Naive thymus-derived CD8-positive, alpha-beta T cell (primary cell): ENCODE results near the gene LAPTM5. TPM values are rescaled to one million over a fixed set of nuclear protein-coding genes. Genes with fewer than 3 reads are reported as not detected.

ENCODE experiments used
- ATAC-seq, 2 donors: fragments of 150-1000 bp; cut with Tn5 transposase in 1 of 2; sonication (Bioruptor Pico), chemical (Tn5 transposase) in 1 of 2; 1 replicate in 1 of 2; 2 replicates in 1 of 2; pipeline ENCODE4 v1.10.0; 2021; ENCODE audit warnings: mild to moderate bottlenecking in 2 of 2, moderate library complexity in 2 of 2
- POLR2A ChIA-PET: fragments of 350-600 bp; sonication (Branson Sonifier 250); formaldehyde crosslinking; loops from one replicate; lab custom pipeline; 2021; ENCODE audit warnings: antibody characterized with exemption; lab: Charles Lee
- DNase-seq, 10 donors: peaks; one replicate each; pipeline versions ENCODE4 v3.0.0 to v3.0.0-alpha.2; 2020 to 2022
- H3K27ac Mint-ChIP-seq, 10 donors: one replicate each; pipeline ENCODE4 v1.8.0; 2020 to 2022; ENCODE audit warnings: mild to moderate bottlenecking in 10 of 10, mixed read lengths in 10 of 10, moderate library complexity in 4 of 10, inconsistent platforms in 1 of 10
- H3K27me3 Mint-ChIP-seq, 5 donors: one replicate each; pipeline ENCODE4 v1.8.0; 2021 to 2022; ENCODE audit warnings: mixed read lengths in 5 of 5
- H3K36me3 Mint-ChIP-seq, 3 donors: one replicate each; pipeline ENCODE4 v1.8.0; 2020 to 2022; ENCODE audit warnings: mixed read lengths in 3 of 3, mild to moderate bottlenecking in 2 of 3, inconsistent platforms in 1 of 3
- H3K4me1 Mint-ChIP-seq, 4 donors: one replicate each; pipeline ENCODE4 v1.8.0; 2021 to 2022; ENCODE audit warnings: mixed read lengths in 4 of 4
- H3K4me3 Mint-ChIP-seq, 10 donors: one replicate each; pipeline ENCODE4 v1.8.0; 2020 to 2022; ENCODE audit warnings: mild to moderate bottlenecking in 10 of 10, mixed read lengths in 10 of 10, moderate library complexity in 6 of 10, inconsistent platforms in 1 of 10
- H3K9me3 Mint-ChIP-seq, 9 donors: one replicate each; pipeline ENCODE4 v1.8.0; 2020 to 2022; ENCODE audit warnings: mixed read lengths in 9 of 9, mild to moderate bottlenecking in 3 of 9, inconsistent platforms in 1 of 9, moderate library complexity in 1 of 9
- polyA plus RNA-seq, 3 donors: library from polyadenylated mRNA; unstranded; fragments of 300-500 nt; fragmentation: Illumina TruSeq; gene quantifications; one replicate each; pipeline ENCODE4 v1.2.3, GENCODE V29; 2021
- total RNA-seq, 8 experiments: library from RNA in 2 of 8; stranded (reverse) in 2 of 8; gene quantifications; one replicate each; pipeline ENCODE4 v1.2.3 and lab custom pipeline; 2021 to 2026

The LAPTM5 gene
- total and polyA plus RNA-seq, 5 experiments from 2014 or later: 534 to 602 (median 565) TPM

- peak; percentile 29 to 41 for ATAC-seq
- Mint-ChIP-seq H3K27me3 (no peaks in the 10 kb centered on the region), H3K36me3 (no peaks in the 10 kb centered on the region), H3K4me3 (peak overlapping the region in 8 of 10 donors; percentile 7 to 59 (median 21)), H3K4me1 (peaks cover 24 to 60% (median 57%) of the 10 kb centered on the region in 4 donors), H3K27ac (peak overlapping the region; percentile 55 to 93 (median 82)), H3K9me3 (no peaks in the 10 kb centered on the region)
- no peak for DNase-seq
- POLR2A ChIA-PET: interaction anchor here (30.9 kb wide), 1 partner anchor 28 kb away, joined by 1432 read pairs; the partner anchor contains the start of genes LAPTM5 and MATN1
These were observed 8.2 kb upstream of the LAPTM5 start for GRCh38 chr1:30765556-30766434.

DNA sequence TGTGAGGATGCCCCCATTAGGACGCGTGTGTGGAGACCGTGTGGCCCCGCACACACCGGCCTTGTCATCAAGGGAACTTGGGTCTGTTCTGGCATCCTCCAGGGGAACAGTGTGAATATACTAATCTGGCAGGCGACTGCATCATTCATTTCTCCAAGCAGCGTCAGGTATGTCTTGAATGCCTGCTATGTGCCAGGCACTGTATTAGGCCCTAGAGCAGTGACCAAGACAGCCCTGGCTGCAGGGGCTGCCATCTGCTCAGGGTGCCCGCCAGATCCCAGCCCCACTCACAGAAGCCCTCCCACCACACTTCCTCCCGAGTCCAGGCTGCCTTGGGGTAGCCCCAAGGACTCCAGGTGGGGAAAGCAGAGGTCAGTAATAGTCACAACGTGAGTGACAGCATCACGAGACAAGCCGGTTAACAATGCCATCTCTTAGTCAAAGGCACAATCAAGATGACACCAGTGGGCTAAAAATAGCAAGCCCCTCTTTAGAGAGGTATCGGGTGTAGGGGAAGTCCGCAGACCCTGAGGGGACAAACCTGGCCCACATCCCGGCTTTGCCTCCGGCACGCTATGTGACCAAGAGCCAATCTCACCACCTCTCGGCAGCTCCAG is 7.5 kb upstream of the LAPTM5 start:
- POLR2A ChIA-PET: interaction anchor here (30.9 kb wide), 1 partner anchor 27 kb away, joined by 1432 read pairs; the partner anchor contains the start of genes LAPTM5 and MATN1
- no peaks in the 10 kb centered on the region for H3K36me3 Mint-ChIP-seq
- no peaks in the 10 kb centered on the region for H3K27me3 Mint-ChIP-seq
- H3K27ac Mint-ChIP-seq: peak overlapping the region in 9 of 10 donors; percentile 55 to 89 (median 73)
- H3K9me3 Mint-ChIP-seq: no peaks in the 10 kb centered on the region
- peaks cover 28 to 67% (median 65%) of the 10 kb centered on the region in 4 donors for H3K4me1 Mint-ChIP-seq
- no peak overlapping the region for H3K4me3 Mint-ChIP-seq
- ATAC-seq (no peak), DNase-seq (no peak)

- H3K36me3 Mint-ChIP-seq: no peaks in the 10 kb centered on the region
- H3K9me3 Mint-ChIP-seq: no peaks in the 10 kb centered on the region
- DNase-seq (no peak), ATAC-seq (no peak)
- no peaks in the 10 kb centered on the region for H3K27me3 Mint-ChIP-seq
- POLR2A ChIA-PET: interaction anchor here (30.9 kb wide), 1 partner anchor 27 kb away, joined by 1432 read pairs; the partner anchor contains the start of genes LAPTM5 and MATN1
- H3K4me3 Mint-ChIP-seq: no peak overlapping the region
- H3K27ac Mint-ChIP-seq: peak overlapping the region in 6 of 10 donors; percentile 40 to 84 (median 60)
- peaks cover 34 to 71% (median 71%) of the 10 kb centered on the region in 4 donors for H3K4me1 Mint-ChIP-seq
These were observed 6.8 kb upstream of the LAPTM5 start for GRCh38 chr1:30764396-30764795.

DNA sequence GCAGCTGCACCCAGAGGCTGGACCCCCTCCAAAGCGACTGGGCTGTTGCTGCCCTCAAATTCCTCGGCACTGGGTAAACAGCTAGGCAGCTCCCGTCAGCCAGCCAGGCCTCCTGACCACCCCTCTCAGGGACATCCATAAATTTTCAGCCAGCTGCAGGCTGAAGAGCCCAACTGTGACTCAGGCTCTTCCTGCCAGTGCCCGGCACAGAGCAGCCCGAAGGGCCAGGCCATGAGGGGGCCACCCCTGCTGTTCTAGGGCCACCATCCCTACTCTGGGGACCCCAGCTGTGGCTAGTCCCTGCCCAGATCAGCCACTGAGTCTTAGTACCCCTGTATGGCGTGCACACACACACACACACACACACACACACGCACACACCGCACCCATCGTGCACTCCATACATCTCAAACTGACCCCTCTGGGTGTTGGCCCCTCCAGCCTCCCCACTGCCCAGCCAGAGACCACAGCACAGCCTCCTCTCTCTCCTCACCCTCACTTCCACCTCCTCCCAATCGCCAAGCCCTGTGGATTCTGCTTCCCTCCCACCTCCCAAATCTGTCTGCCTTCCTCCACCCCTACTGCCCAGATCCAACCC is 6.2 kb upstream of the LAPTM5 start:
- Mint-ChIP-seq H3K9me3 (no peaks in the 10 kb centered on the region), H3K36me3 (no peaks in the 10 kb centered on the region), H3K27me3 (no peaks in the 10 kb centered on the region), H3K4me1 (peaks cover 36 to 77% (median 74%) of the 10 kb centered on the region in 4 donors), H3K27ac (peak overlapping the region in 7 of 10 donors; percentile 7 to 99 (median 41)), H3K4me3 (no peak overlapping the region)
- POLR2A ChIA-PET: interaction anchor here (30.9 kb wide), 1 partner anchor 26 kb away, joined by 1432 read pairs; the partner anchor contains the start of genes LAPTM5 and MATN1
- ATAC-seq (no peak), DNase-seq (no peak)

GRCh38 chr1:30762930-30763650 is 5.5 kb upstream of the LAPTM5 start:
- Mint-ChIP-seq H3K27ac (peak overlapping the region; percentile 32 to 99 (median 82)), H3K36me3 (no peaks in the 10 kb centered on the region), H3K9me3 (no peaks in the 10 kb centered on the region), H3K4me3 (peak overlapping the region in 3 of 10 donors; percentile 12 to 92 (median 16)), H3K4me1 (peaks cover 42 to 83% (median 78%) of the 10 kb centered on the region in 4 donors), H3K27me3 (no peaks in the 10 kb centered on the region)
- ATAC-seq (no peak), DNase-seq (no peak)
- POLR2A ChIA-PET: interaction anchor here (30.9 kb wide), 1 partner anchor 25 kb away, joined by 1432 read pairs; the partner anchor contains the start of genes LAPTM5 and MATN1

DNA sequence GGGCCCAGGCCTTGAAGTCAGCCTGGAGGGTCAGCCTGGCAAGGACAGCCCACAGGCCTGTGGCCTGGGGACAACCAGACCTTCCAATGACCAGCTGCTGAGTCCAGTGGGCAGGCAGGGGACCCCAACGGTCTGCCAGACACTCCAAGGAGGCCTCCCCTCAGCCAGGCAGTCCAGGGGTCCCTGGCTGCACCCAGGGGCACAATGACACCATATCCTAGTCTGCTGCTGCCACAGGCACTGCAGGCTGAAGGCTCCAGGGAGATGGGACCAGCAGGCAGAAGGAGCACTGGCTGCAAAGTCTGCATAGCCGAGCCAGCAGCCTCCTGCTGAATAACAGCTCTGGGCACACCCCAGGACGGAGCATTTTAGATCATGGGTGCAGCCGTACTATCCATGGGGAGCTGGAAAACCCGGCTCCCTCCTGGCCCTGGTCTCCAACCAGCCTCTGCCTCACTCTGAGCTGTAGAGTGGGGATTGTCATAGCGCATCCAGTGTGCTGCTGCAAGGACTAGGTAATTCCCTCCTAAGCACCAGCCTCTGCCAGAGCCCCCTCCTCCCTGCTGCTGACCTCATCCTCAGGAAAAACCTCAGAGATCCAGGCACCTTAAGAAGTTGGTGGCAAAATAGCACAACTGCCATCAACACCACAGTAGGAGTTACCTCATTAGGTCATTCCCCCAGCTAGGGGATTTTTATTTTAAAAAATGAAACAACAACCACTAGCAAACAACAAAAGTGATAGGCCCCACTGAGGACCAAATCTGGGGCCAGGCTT is 4.8 kb upstream of the LAPTM5 start:
- peaks cover 44 to 87% (median 84%) of the 10 kb centered on the region in 4 donors for H3K4me1 Mint-ChIP-seq
- no peak for DNase-seq
- H3K27ac Mint-ChIP-seq: peak overlapping the region; percentile 50 to 99 (median 90)
- H3K27me3 Mint-ChIP-seq: no peaks in the 10 kb centered on the region
- POLR2A ChIA-PET: interaction anchor here (2.1 to 30.9 kb wide), 2 partner anchors 16 to 25 kb away, joined by 19 to 1432 read pairs; partner anchors contain the start of genes LAPTM5 and MATN1
- H3K4me3 Mint-ChIP-seq: peak overlapping the region in 6 of 10 donors; percentile 12 to 92 (median 28)
- ATAC-seq: no peak
- no peaks in the 10 kb centered on the region for H3K9me3 Mint-ChIP-seq
- H3K36me3 Mint-ChIP-seq: no peaks in the 10 kb centered on the region

GRCh38 chr1:30761381-30762151 is 4.0 kb upstream of the LAPTM5 start:
- no peaks in the 10 kb centered on the region for H3K27me3 Mint-ChIP-seq
- no peak for DNase-seq

GRCh38 chr1:30760596-30761324 is 3.2 kb upstream of the LAPTM5 start:
- Mint-ChIP-seq H3K4me1 (peaks cover 45 to 88% (median 79%) of the 10 kb centered on the region in 4 donors), H3K9me3 (no peaks in the 10 kb centered on the region), H3K4me3 (peak overlapping the region; percentile 61 to 100 (median 98)), H3K27ac (peak overlapping the region; percentile 90 to 99 (median 98)), H3K27me3 (no peaks in the 10 kb centered on the region), H3K36me3 (no peaks in the 10 kb centered on the region)
- POLR2A ChIA-PET: interaction anchor here (0.6 to 30.9 kb wide), 4 partner anchors 18 to 1466 kb away, joined by 3 to 1432 read pairs (median 12); partner anchors contain the start of genes LAPTM5 and MATN1
- DNase-seq (no peak), ATAC-seq (peak; percentile 3 to 12)

More at GRCh38 chr1:30761381-30762151, 4.0 kb upstream of the LAPTM5 start:
- H3K27ac Mint-ChIP-seq: peak overlapping the region; percentile 90 to 99 (median 98)
- no peaks in the 10 kb centered on the region for H3K9me3 Mint-ChIP-seq
- no peaks in the 10 kb centered on the region for H3K36me3 Mint-ChIP-seq
- H3K4me1 Mint-ChIP-seq: peaks cover 48 to 91% (median 85%) of the 10 kb centered on the region in 4 donors
- peak overlapping the region; percentile 61 to 100 (median 98) for H3K4me3 Mint-ChIP-seq
- peak in 1 of 2 donors; percentile 1 for ATAC-seq
- POLR2A ChIA-PET: interaction anchor here (0.6 to 30.9 kb wide), 4 partner anchors 17 to 1465 kb away, joined by 3 to 1432 read pairs (median 12); partner anchors contain the start of genes LAPTM5 and MATN1

- no peaks in the 10 kb centered on the region for H3K27me3 Mint-ChIP-seq
- H3K27ac Mint-ChIP-seq: peak overlapping the region; percentile 90 to 99 (median 98)
- H3K9me3 Mint-ChIP-seq: no peaks in the 10 kb centered on the region
- peaks cover 0 to 5% (median 3%) of the 10 kb centered on the region in 3 donors for H3K36me3 Mint-ChIP-seq
- peak overlapping the region; percentile 61 to 100 (median 98) for H3K4me3 Mint-ChIP-seq
- DNase-seq (peak; percentile 57 to 81 (median 70)), ATAC-seq (peak; percentile 30 to 37)
- H3K4me1 Mint-ChIP-seq: peaks cover 53 to 88% (median 78%) of the 10 kb centered on the region in 4 donors
- POLR2A ChIA-PET: interaction anchor here (3.5 to 30.9 kb wide), 2 partner anchors 19 to 22 kb away, joined by 24 to 1432 read pairs; partner anchors contain the start of genes LAPTM5 and MATN1
These were observed 2.2 kb upstream of the LAPTM5 start for GRCh38 chr1:30759718-30760281.
